ENCODE results near the gene KCNK3. TPM values are rescaled to one million over a fixed set of nuclear protein-coding genes. Genes with fewer than 3 reads are reported as not detected.
"Not testable (repeated sequence)": the region's sequence is repeated elsewhere in the genome, so short reads cannot be mapped to it uniquely, and the experiment has no call there.

KCNK3 gene
- total RNA-seq: under 0.01 TPM

DNA sequence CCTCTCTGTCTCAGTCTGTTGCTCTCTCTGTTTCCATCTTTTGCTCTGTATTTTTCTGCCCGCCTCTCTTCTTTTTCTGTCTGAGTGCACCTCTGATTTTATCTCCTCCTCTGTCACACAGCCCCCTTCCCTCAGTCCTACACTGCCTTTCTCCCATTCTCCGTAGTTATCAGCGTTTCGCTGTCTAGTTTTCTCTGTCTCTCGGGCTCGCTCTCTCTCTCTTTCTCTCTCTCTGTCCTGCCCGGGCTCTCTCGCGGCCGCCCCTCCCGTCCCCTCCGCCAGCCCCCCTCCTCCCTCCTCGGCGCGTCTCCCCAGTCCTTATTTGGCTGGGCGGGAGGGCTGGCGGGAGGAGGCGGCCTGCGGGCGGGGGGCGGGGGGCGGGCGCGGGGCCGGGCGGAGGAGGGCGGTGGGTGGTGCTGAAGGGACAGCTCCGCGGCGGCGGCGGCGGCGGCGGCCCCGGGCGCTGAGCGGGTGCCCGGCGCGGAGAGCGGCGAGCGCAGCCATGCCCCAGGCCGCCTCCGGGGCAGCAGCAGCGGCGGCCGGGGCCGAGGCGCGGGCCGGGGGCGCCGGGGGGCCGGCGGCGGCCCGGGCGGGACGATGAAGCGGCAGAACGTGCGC lies at the start of gene KCNK3:
TSS of gene KCNK3 (plus strand) at position 444 of the 618 bp plus-strand sequence. CDS start at position 598, 154 bp downstream.
- DNase-seq (ENCODE audit: low read depth in 2 of 3, low spot score in 2 of 3): peak; percentile 6 to 66 (median 53)

DNA sequence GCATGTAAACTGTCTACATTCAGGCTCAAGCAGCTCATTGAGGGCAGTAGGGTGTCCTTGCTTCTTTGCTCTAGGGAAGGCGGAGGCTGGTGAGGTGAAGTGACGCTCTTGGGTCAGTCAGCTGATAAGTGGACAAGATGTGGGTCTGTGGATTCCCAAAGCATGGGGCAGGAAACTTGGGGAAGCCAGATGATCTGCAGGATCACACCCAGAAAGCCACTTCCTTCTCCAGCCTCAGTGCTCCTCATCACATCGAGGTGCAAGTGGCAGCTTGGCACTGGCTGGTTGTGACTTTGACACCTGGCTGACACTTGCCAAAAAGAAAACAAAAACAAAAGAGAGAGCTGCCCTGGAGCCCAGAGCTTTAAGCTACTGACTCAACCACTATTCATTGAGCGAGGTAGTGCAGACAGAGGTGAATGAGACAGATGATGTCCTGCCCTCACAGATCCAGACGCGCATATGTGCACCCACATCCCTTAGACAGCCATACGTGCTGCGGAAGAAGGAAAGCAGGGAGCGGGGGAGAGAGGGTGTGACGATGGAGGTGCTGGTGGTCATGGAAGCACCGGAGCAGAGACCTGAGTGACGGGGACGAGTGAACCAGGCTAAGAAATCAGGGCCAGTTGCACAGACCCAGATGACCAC lies 48.2 kb upstream of the KCNK3 start:
- no peak for DNase-seq (ENCODE audit: low read depth in 2 of 3, low spot score in 2 of 3)

DNA sequence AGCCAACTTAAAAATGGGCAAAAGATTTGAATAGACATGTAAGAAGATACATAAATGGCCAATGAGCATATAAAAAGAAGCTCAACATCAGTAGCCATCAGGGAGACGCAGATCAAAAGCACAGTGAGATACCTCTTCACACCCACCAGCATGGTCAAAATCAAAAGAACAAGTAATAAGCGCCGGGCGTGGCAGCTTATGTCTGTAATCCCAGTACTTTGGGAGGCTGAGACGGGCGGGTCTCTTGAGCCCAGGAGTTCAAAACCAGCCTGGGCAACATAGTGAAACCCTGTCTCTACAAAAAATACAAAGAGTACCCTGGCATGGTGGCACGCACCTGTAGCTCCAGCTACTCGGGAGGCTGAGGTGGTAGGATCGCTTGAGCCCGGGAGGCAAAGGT lies 46.8 kb upstream of the KCNK3 start:
- DNase-seq (ENCODE audit: low read depth in 2 of 3, low spot score in 2 of 3): no peak

DNA sequence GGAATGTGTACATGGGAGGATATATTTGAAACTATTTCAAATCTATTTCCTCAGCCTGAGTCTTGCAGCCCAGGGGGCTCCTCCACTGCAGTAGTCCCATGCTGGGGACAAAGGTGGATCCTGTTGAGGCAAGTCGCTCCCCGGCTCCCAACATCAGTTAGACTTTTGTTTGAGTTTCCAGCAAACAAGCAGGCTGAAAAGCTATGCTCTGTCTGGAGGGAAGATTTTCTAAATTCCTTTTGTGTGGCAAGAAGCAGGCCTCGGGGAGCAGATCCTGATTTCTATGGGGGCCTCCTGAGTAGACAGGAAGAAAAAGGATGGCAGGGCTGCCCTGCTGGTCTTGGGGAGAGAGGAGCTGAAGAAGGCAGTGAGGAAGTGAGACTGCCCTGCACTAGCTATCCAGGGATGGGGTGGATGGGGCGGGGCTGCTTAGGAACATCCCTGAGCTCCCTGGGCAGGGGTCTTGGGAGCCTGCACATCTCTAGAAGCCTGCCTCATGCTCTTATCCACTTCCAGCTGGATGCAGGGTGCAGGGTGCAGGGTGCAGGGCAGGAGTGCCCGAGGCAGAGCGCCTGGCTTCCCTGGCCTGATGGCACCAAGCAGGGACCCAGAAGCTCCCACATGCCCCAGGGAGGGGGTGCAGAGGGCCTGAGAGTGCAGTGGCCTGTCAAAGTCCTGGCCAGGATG lies 45.4 kb upstream of the KCNK3 start:
- DNase-seq (ENCODE audit: low read depth in 2 of 3, low spot score in 2 of 3): no peak

DNA sequence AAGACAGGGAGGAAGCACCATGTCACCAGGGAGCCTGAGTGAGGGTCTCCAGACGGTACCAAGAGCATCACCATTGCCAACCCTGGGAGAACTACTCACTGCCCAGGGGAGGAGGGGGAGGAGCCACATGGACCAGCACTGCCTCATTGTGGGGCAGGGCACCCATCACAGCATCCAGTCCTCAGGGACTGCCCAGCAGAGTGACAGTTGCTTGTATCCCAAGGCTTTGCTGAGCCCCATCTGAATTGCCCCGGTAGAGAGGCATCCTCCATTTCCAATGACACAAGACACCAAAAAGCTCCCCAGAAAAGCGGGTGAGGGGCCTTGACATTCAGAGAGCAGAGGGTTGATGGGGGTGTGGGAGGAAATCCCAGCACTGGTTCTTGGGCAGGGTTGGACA lies 44.5 kb upstream of the KCNK3 start:
- DNase-seq (ENCODE audit: low read depth in 2 of 3, low spot score in 2 of 3): no peak

DNA sequence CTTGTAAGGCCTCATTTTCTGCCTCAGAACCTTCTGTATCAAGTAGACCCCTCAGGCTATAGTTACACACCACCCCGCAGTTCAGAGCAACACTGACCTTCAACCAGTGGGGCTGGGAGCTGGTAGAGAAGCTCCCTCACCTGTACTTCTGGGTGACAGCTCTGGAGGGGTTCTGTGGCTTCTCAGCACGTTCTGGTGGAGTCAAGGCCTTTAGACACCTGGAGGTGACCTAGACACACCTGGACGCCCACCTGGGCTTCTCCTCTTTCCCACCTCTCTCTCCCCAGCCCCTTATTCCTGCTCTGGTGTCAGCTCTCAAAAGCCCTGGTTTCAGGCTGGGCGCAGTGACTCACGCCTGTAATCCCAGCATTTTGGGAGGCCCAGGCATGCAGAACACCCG lies 44.0 kb upstream of the KCNK3 start:
- no peak for DNase-seq (ENCODE audit: low read depth in 2 of 3, low spot score in 2 of 3)

DNA sequence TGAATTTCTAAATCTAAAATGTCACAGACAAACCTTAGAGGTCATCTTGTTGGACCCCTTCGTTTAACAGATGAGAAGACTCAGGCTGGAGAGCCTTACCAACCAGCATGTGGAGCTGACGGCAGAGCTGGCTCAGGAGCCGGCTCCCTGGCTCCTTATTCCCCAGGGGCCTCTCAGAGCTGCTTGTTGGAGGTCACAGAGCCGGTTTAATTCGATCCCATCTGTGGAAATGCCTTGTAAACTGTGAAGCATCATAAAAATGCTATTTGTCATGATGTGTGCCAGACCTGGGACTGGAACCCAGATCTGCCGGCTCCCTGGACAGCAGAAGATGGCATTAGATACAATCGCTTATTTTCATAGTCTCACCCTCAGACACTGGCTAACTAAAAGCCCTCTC lies 43.2 kb upstream of the KCNK3 start:
- DNase-seq (ENCODE audit: low read depth in 2 of 3, low spot score in 2 of 3): no peak

DNA sequence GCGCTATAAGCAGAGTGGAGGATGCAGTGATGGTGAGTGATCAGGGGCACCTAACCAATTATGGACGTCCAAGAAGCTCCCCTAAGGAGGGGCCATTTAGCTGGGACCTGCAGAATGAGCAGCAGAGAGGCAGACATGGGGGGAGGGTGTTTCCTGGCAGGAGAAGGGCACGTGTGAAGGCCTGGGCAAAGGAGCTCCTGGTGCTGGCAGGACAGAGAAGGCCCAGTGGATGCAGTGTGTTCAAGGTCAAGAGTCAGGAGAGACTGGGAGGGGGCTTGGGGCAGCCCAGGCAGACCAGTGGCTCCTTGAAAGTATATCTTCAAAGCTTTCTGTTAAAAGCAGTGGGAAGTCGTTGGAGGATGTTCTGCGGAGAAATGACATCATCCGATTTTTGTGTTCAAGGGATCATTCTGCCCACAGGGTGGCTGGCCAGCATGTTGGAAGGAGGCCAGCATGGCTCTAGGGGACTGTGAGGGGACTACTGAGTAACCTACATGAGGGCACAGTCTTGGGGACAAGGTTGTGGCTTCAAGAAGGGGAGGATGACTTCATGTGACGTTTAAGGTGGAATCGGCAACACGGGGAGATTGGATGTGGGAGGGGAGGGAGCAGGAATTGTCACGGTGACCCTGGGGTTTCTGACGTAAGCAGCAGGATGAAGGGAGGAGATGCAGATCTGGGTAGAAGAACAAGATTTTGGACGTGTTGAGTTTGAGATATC lies 42.4 kb upstream of the KCNK3 start:
- DNase-seq (ENCODE audit: low read depth in 2 of 3, low spot score in 2 of 3): no peak

DNA sequence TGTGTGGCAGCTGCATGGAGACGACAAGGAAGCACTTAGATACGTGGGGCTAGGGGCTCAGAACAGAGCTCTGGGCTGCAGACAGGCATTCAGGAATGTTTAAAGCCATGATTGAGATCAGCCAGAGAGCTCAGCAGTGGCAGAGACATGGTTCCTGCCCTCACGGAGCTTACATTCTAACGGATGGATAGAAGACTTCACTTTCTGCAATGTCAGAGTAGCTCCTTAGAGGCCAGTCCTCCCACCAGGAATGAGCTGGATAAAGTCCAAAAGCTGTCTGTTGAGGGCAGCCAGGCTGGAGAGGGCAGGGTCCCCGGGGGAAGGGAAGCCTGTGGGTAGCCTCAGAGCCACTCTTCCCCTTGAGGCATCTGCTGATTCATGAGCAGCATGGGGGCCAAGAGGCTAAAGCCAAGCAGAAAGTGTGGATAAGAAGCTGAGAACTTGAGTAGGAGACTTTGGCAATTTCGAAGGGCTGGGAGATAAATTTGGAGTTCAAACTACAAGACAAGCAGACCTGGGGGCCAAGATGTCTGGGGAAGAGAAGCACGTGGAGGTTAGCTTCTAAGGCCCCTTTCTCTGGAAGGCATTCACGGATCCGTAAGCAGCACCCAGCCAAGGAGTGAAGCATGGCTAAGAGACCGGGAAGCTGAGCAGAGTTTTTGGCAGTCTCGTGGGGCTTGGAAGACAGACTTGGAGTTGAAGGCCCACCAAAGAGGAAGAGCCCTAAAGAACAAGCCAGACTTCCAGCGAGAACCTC lies 41.6 kb upstream of the KCNK3 start:
- DNase-seq (ENCODE audit: low read depth in 2 of 3, low spot score in 2 of 3): no peak

DNA sequence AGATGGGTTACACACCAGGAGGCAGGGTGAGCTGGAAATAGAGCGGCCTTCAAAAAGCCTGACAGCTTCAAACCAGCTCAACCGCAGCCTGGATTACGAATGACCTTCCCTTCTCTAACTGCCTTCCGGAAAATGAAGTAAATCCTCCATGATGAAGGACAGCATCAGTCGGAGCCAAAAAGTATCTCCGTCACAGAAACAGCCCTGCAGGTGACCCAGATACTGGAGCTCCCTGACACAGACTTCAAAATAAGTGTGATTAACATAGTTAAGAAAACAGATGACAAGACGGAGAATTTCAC lies 41.1 kb upstream of the KCNK3 start:
- DNase-seq (ENCODE audit: low read depth in 2 of 3, low spot score in 2 of 3): no peak

DNA sequence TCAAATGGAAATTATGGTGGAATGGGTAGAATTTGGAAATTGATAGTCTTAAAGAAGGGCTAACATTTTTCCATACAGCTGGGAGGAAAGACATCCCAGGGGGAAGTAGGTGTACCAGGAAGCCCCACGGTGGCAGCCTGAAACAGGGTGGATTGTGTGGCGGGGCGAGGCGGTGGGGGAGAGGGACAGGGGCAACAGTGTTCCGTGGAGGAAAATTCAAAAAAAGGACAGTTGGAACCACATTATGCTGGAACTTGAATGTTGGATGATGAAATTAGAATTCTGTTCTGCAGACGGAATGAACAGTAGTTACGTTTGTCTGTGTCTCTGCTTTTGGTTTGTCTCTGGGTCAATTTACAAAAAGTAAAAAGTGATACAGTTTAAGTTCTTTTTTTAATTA lies 40.7 kb upstream of the KCNK3 start:
- no peak for DNase-seq (ENCODE audit: low read depth in 2 of 3, low spot score in 2 of 3)

DNA sequence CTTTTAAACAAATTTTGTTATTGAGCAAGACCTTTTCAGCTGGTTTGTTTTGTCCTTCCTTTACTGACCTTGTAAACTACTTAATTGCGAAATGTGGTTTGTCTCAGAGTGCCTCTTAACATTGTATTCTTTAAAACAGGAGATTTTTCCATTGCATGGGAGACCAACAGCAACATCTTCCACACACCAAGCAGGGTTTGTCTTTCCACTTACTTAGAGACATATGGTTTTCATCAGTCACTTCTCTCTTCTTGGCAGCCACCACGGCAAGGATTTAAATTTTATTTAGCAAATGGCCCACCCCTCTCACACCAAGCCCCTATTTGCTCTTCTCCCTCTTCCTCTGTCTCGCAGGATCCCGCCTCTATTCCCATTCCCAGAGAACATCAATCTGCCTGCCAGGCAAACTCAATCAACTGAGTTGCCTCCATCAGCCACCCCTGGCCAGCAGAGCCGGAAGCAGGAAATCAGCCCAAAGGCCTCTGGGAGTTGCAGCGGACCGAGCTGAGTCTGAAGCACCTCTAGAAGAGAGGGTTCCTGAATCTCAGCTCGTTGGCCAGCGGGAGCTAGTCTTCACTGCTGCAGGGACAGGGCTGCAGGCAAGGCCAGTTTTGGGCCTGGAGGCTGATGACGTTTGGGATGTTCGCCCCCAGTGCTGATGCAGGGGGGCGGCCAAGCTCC lies 40.0 kb upstream of the KCNK3 start:
- no peak for DNase-seq (ENCODE audit: low read depth in 2 of 3, low spot score in 2 of 3)

DNA sequence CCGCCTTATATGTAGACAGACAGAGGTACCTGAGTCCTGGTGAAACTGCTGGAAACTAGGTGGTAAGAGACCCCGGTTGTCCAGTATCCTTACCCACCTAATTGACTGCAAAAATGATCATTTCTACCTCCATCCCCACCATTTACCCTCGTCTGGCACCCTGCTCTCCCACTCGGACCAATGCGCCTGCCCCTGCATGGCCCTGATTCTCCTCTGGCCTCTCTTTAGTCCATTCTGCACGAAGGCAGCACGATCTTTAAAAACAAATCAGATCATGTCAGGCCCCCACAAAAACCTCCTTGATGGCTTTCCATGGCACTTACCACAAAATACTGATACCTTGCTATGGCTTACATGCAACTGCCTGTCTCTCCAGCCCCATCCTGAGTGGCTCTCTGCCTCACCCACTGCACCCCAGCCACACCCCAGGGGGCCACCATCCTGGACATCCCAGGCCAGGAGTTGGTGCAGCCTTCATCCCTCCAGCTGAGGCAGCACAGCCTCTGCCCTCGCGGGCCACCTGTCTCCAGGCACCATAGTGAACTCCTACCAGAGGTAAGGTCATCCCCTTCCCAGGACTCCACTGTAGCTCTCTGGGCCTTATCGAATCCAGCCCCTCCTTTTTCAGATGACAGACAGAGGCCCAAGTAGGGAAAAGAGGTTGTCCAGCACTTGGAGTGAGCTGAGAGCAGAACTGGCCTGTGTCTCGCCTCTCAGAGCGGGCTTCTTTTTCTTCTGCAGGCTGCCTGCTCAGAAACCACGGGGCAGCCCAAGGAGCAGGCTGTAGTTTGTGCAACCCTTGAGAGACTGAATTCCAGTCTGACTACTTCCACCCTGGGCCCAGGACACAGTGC lies 39.1 kb upstream of the KCNK3 start:
- DNase-seq (ENCODE audit: low read depth in 2 of 3, low spot score in 2 of 3): no peak

DNA sequence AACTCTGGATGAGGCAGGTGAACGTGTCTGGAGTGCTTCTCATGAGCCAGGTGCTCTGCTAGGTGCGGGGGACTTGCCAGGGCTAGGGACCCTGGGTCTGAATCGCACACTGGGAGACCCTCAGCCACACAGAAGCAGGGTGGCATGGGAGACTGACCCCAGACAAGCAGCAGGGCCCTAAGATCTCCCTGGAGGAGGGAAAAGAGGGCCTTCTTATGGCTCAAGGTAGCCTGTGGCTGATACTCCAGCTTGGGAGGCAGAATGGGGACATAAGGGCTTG lies 38.5 kb upstream of the KCNK3 start:
- no peak for DNase-seq (ENCODE audit: low read depth in 2 of 3, low spot score in 2 of 3)

DNA sequence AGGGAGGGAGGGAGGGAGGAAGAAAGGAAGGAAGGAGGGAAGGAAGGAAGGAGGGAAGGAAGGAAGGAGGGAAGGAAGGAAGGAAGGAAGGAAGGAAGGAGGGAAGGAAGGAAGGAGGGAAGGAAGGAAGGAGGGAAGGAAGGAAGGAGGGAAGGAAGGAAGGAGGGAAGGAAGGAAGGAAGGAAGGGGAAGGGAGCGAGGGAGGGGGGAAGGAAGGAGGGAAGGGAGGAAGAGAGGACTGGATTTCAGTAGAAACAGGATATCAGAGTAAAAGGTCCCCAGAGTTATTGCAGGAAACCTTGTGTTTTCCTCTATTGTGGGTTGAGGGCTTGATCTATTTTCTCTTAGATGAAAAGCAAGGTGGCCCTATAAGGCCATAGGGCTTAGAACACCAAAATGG lies 37.4 kb upstream of the KCNK3 start:
- DNase-seq (ENCODE audit: low read depth in 2 of 3, low spot score in 2 of 3): not testable (repeated sequence)

DNA sequence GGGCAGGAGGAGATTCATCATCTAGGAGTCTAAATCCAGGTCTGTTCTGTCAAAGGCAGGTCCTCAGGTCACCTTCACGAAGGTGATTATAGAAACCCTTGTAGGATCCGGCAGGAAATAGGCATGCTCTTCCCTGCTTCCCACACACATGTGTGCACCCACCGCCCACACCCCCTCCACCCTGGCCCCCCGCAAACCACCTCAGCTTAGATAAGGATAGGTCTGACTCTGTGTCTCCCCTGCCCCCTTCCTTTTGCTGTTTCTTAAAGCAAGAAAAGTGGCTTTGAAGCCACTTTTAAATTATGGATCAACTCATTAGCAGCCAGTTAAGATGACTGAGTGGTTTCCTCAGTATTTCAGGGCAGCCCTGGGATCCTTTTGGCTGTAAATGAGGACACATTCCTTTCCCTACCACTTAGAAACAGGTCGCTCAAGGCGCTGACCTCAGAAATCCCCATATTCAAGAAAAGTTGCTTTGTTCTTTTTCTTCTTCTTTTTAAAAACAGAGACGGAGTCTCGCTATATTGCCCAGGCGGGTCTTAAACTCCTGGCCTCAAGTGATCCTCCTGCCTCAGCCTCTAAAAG lies 36.8 kb upstream of the KCNK3 start:
- DNase-seq (ENCODE audit: low read depth in 2 of 3, low spot score in 2 of 3): no peak

DNA sequence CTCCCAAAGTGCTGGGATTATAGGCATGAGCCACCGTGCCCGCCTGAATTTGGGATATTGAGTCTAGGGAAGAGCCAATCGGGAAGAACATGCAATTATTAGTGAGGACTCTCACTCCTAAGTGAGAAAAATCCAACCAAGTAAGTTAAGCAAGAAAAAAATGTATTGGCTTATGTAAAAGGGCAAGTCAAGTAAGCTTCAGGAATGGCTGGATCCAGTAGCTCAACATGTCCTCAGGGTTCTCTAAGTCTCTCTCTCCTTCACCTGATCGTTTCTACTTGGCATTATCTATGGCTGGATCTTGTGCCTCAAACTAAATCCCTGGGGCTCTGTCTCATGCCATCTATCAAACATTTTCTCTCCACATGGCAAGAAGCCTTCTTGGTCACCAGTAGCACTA lies 35.3 kb upstream of the KCNK3 start:
- DNase-seq (ENCODE audit: low read depth in 2 of 3, low spot score in 2 of 3): no peak

DNA sequence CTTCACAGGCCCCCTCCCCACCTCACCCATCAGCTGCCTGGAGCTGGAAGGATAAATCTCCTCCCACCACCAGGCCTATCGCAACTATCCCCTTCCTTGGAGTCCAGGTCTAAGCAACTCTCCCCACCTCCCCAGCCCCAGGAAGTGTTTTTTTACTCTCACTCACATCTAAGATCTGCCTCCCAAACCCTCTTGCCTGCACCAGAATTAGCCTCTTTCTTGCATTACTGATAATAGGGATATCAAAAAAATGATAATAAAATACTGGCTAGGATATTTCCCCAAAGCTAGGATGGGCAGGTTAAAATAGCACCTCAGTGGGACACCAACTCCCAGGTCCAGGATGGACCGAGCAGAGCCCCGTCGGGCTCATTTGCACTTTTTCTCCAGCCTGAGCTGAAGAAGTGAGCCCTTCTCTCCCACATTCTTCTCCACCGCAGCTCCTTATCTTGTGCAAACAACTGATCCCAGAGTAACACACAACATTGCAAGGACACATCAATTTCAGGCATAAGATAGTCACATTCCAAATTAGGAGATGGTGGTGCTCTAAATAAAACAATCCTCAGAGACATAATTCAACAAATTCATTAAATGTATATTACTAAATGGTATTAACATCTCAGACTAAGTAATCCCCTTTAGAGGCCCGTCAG lies 33.7 kb upstream of the KCNK3 start:
- DNase-seq (ENCODE audit: low read depth in 2 of 3, low spot score in 2 of 3): no peak

Data from hematopoietic multipotent progenitor cell (in vitro differentiated cells).